Subcutaneous adipose tissue (tissue), 4 donors: Measurements from ENCODE around the gene REEP3. TPM values are rescaled to one million over a fixed set of nuclear protein-coding genes. Genes with fewer than 3 reads are reported as not detected.

Experiments
- small RNA-seq: library from RNA; depleted of rRNA; stranded (forward); fragments of <200 nt; gene quantifications from one replicate; pipeline ENCODE3, GENCODE V24; 2016
- total RNA-seq, 4 donors: library from RNA; depleted of rRNA; stranded (reverse); fragments of >200 nt; gene quantifications; one replicate each; pipeline ENCODE4 v1.1.0, GENCODE V29; 2016
- TF ChIP-seq, protein P1 (sequence below): fragments of 450-650 bp; IDR thresholded peaks from one replicate; pipeline ENCODE4 v1.5.1; 2016; ENCODE audit warnings: low read depth, mild to moderate bottlenecking, control low read depth, antibody characterized with exemption, moderate library complexity

REEP3 gene
- total RNA-seq, 4 donors from 2014 or later: 55.9 to 116 (median 61.4) TPM

DNA sequence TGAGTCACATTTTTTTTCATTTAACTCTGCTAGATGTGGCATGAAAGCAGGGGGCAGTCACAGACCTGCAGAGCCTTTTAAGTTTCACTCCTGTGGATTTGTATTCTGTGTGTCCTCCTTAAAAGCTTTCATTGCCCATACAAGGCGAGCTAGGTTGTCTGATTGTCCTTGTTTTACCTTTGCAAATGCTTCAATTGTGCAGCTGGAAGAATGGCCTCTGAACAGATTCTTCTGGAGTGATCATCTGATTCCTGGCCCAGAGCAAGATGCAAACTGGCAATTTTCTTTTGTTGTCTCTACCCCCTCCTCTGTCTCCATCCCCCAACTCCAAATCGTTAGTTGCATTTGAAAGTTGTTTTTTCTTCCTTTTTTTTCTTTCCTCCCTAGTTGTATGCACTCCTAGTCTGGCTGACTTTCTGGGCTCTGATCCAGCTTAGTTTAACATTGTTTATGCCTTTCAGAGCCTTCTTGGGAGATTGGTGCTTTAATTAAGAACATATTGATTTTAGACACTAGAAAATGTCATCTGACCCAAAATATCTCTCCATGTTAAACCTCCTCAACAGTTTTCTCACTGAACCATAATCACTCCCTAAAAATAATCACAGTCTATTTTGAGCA lies 150.2 kb downstream of the REEP3 start:
- TF ChIP-seq, protein P1, sequence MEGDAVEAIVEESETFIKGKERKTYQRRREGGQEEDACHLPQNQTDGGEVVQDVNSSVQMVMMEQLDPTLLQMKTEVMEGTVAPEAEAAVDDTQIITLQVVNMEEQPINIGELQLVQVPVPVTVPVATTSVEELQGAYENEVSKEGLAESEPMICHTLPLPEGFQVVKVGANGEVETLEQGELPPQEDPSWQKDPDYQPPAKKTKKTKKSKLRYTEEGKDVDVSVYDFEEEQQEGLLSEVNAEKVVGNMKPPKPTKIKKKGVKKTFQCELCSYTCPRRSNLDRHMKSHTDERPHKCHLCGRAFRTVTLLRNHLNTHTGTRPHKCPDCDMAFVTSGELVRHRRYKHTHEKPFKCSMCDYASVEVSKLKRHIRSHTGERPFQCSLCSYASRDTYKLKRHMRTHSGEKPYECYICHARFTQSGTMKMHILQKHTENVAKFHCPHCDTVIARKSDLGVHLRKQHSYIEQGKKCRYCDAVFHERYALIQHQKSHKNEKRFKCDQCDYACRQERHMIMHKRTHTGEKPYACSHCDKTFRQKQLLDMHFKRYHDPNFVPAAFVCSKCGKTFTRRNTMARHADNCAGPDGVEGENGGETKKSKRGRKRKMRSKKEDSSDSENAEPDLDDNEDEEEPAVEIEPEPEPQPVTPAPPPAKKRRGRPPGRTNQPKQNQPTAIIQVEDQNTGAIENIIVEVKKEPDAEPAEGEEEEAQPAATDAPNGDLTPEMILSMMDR: no peak

DNA sequence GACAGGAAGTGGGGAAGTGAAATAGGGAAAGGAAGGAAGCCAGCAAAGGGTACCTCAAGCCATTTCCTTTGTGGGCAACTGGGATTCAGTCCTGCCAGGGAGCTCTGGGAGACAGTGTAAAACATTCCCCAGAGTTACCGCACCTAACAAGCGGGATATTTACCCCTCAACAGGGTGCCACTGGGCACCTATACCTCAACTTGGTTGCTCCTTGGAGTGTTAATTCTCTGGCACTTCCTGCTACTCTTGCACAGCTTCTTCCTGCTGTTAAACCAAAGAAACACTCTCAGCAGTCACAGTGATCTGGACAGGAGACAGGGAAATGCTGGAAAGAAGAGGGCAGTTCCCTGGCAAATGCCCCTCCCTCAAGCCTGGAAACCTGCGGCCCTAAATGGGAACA lies 151.3 kb downstream of the REEP3 start:
- TF ChIP-seq, protein P1: no peak

DNA sequence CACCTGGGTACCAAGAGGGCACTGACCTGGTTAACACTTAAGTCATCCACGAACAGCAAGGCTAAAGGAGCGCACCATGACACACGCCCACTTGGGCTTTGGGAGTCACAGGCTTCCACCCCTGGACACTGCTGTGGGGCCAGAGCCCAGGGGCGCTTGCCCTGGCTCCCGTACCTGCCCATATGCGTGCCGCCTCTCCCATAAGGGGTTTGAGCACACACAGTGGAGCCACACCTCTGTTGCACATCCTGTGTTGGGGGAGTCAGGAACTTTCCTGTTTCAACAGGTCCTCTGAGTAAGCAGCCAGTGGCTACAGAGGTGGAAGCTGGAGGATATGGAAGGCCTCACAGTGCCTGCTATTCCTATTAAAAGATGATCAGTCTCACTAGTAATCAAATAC lies 152.0 kb downstream of the REEP3 start:
- TF ChIP-seq, protein P1: no peak

DNA sequence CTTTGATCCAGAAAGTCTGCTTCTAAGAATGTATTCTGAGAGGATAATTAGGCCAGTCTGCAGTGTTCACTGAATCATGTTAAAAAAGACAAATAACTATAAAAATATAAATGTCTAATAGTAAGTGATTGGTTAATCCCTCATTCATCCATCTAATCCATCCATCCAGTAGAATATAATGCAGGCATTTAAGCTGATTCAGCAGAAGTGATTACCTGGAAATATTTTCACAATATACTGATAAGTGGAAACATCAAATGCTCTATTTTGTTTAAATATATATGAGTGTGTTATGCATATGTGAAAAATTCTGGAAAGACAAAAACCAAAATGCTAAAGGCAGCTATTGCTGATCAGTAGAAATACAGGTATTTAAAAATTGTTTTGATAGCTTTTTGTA lies 152.6 kb downstream of the REEP3 start:
- TF ChIP-seq, protein P1: no peak

Small RNAs within 50 kb of the gene (small RNA-seq; reads per million reads assigned to genes)
- gene AC022022.1: not detected

Other genes with a start within 250 kb of the REEP3 start
- gene JMJD1C, start 55.4 kb upstream of the REEP3 start, total RNA-seq: 100 to 1,000 TPM; 106 to 178 (median 171) TPM